ENCODE results near the gene JMY. TPM values are rescaled to one million over a fixed set of nuclear protein-coding genes. Genes with fewer than 3 reads are reported as not detected.
"Not testable (repeated sequence)": the region's sequence is repeated elsewhere in the genome, so short reads cannot be mapped to it uniquely, and the experiment has no call there.

The JMY gene
- polyA plus RNA-seq, 4 donors: 22.1 to 32.0 (median 25.5) TPM

DNA sequence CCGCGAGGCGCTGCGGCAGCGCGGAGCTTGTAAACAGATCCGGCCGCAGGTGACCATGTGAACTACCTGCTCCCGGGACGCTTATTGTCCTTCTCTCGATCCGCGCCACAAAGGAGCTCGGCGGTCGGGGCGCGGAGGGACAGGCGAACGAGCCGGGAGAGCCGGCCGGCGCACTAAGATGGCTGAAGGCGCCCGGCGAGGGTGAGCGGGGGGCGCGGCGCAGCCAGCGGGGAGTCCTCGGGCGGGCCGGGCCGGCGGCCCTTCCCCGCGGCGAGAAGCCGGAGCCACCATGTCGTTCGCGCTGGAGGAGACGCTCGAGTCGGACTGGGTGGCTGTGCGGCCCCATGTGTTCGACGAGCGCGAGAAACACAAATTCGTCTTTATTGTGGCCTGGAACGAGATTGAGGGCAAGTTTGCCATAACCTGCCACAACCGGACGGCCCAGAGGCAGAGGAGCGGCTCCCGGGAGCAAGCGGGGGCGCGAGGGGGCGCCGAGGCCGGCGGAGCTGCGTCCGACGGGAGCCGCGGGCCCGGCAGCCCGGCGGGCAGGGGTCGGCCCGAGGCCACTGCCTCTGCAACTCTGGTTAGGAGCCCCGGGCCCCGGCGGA lies 535 bp downstream of the JMY start:
- DNase-seq (ENCODE audit: low read depth in 4 of 4, low spot score in 3 of 4): peak in 2 of 4 donors; percentile 26 to 29

- DNase-seq (ENCODE audit: low read depth in 4 of 4, low spot score in 3 of 4): peak in 2 of 4 donors; percentile 26 to 33
Measured at GRCh38 chr5:79236970-79237739, 1.2 kb downstream of the JMY start.

DNA sequence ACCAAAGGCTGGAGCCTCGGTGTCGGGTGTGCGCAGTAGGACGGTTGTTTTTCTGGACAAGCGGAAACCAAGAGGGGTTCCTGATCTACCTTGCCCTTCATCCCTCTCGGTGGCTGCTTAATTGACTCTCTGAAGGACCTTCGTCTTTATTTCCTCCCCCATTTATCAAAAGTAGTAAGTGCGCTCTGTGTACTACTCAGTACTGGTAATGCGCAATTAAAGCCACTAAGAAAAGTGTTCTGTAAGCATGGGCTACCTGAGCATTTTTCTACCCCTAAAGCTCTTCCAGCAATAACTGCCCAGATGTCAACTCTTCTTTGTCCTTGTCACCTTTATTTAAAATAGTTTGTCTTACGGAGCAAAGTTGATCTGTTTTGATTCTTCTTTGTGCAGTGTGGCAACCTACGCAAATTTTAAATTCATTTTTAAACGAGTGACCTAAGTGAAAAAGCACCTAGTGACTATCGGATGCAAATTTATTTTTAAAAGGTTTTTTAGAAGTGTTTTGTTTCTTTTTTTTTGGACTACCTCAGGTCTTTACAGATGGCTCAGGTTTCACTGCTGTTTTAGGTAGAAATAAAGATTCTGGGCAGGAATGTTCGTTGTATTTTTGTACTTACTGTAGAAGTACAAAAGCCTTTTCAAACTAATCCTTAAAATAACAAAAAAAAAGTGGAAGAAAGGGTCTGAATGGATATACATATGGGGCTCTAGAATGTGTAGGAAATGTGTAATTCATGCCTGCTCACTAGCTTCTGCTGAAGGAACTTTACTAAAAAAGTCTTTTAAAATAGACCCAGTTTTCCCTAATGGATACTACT lies 2.0 kb downstream of the JMY start:
- DNase-seq (ENCODE audit: low read depth in 4 of 4, low spot score in 3 of 4): peak in 2 of 4 donors; percentile 14 to 24

- no peak for DNase-seq (ENCODE audit: low read depth in 4 of 4, low spot score in 3 of 4)
Measured at GRCh38 chr5:79240561-79240960, 4.6 kb downstream of the JMY start.

DNA sequence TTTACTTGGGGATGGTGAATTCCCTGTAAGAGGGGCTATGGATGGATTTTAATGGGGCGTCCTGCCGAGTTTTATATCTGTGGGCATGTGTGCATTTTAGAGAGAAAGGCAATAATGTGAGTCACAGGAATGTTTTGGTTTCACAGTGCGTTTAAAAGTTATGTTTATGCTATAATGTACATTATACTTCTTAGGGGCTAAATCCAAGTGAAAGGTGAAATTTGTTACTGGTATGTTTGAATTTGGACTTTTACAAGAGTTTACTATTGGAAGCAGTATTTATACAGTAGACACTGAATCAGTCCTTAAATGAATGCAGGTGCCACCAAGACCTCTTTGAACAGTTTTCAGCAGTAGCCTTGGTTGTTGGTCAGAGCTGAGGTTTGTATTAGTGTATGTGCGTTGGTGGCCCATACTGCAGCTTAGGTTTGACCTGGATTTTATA lies 5.6 kb downstream of the JMY start:
- no peak for DNase-seq (ENCODE audit: low read depth in 4 of 4, low spot score in 3 of 4)

GRCh38 chr5:79242242-79243039 lies 6.5 kb downstream of the JMY start:
- no peak for DNase-seq (ENCODE audit: low read depth in 4 of 4, low spot score in 3 of 4)

DNA sequence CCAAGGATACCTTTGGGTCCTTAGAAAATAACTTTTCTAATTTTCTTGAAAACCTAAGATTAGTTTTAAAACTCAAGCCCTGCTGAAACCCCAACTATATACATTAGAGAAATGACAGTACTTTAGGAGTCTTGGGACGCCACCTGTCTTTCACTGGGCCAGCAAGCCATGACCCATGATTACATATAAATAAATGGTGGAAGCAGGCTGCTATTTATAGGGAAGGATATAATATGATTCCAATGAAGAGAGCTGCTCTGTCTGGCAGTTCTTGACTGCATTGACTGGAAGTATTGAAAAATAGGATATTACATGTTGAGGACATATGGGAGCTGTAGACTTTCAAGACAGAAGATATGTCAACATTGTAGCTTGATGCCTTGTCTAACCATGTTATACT lies 7.3 kb downstream of the JMY start:
- no peak for DNase-seq (ENCODE audit: low read depth in 4 of 4, low spot score in 3 of 4)

- not testable (repeated sequence) for DNase-seq (ENCODE audit: low read depth in 4 of 4, low spot score in 3 of 4)
Measured at GRCh38 chr5:79254067-79254466, 18.1 kb downstream of the JMY start.

- no peak for DNase-seq (ENCODE audit: low read depth in 4 of 4, low spot score in 3 of 4)
Measured at GRCh38 chr5:79255786-79256557, 20.0 kb downstream of the JMY start.

DNA sequence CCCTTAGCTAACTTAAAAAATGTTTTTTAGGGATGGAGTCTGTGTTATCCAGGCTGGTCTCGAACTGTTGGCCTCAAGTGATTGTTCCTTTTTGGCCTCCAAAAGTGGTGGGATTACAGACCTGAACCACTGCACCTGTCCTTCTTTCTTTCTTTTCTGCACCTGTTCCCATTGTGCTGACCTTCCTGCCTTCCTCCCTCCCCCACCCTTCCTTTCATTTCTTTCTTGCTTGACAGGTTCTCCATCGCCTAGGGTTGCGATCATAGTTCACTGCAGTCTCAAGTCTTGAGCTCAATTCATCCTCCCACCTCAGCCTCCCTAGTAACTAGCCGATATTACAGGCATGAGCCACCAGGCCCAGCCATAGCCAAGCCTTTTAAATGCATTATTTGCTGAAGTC lies 20.6 kb downstream of the JMY start:
- no peak for DNase-seq (ENCODE audit: low read depth in 4 of 4, low spot score in 3 of 4)

- no peak for DNase-seq (ENCODE audit: low read depth in 4 of 4, low spot score in 3 of 4)
Measured at GRCh38 chr5:79257314-79257713, 21.4 kb downstream of the JMY start.

- DNase-seq (ENCODE audit: low read depth in 4 of 4, low spot score in 3 of 4): no peak
Measured at GRCh38 chr5:79258801-79259200, 22.9 kb downstream of the JMY start.

DNA sequence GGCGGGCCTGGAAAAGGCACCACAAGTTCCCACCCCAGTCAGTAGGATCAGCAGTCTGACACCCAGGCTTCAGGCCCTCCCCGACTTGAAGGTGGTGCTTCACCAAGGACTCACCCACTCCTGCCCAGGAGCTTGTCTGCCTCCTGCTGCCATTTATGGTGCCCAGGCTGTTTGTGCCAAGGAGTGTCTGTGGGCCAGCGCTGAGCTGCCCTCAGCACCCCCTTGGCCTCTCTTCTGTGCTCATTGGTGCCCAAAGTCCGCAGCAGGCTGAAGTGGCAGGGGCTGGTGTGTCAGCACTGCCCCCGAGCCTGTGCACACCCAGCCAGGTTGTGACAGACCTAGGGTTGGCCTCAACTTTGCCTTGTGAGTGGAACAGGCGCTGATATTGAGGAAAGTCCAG lies 23.5 kb downstream of the JMY start:
- no peak for DNase-seq (ENCODE audit: low read depth in 4 of 4, low spot score in 3 of 4)

GRCh38 chr5:79259810-79260209 lies 23.9 kb downstream of the JMY start:
- no peak for DNase-seq (ENCODE audit: low read depth in 4 of 4, low spot score in 3 of 4)

DNA sequence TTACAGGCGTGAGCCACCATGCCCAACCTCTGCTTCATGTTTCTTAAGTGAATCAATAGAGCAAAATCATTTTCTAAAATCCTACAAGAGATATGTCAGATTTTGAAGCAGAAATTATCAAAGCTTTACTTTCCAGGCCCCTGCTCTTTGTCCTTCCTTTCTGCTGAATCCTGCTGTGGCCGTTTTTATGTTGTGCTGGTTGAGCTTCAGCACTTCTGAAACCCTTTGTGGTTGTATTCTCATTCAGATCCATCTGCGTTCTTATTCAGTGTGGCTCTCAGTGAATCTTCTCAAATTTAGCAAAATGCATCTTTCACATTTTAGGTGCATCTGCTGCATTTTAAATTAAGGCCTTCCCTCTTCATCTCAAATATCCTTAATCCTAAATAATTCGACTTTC lies 26.0 kb downstream of the JMY start:
- no peak for DNase-seq (ENCODE audit: low read depth in 4 of 4, low spot score in 3 of 4)

DNA sequence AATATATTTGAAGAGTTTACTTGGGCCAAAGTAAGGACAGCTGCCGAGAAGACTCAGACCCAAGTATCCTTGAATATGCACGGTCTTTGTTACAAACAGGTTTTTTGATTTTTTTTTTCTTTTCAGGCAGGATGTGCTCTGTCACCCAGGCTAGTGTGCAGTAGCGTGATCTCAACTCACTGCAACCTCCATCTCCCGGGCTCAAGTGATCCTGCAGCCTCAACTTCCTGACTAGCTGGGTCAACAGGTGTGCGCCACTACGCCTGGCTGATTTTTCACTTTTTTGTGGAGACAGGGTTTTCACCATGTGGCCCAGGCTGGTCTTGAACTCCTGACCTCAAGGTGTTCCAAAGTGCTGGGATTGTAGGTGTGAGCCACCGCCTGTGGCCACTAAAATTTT lies 27.4 kb downstream of the JMY start:
- no peak for DNase-seq (ENCODE audit: low read depth in 4 of 4, low spot score in 3 of 4)

- DNase-seq (ENCODE audit: low read depth in 4 of 4, low spot score in 3 of 4): no peak
Measured at GRCh38 chr5:79267180-79267579, 31.2 kb downstream of the JMY start.

GRCh38 chr5:79269733-79270166 lies 33.8 kb downstream of the JMY start:
- no peak for DNase-seq (ENCODE audit: low read depth in 4 of 4, low spot score in 3 of 4)

GRCh38 chr5:79273341-79273740 lies 37.4 kb downstream of the JMY start:
- DNase-seq (ENCODE audit: low read depth in 4 of 4, low spot score in 3 of 4): no peak

- no peak for DNase-seq (ENCODE audit: low read depth in 4 of 4, low spot score in 3 of 4)
Measured at GRCh38 chr5:79284846-79285245, 48.9 kb downstream of the JMY start.
